Fibroblast of villous mesenchyme (primary cell): ENCODE measurements around the gene DENND6A. TPM values are rescaled to one million over a fixed set of nuclear protein-coding genes. Genes with fewer than 3 reads are reported as not detected.
"Not testable (repeated sequence)": the region's sequence is repeated elsewhere in the genome, so short reads cannot be mapped to it uniquely, and the experiment has no call there.

Experiments used
- DNase-seq: peaks from one replicate; pipeline ENCODE4 v3.0.0-alpha.2; 2010; ENCODE audit warnings: low read depth
- H3K4me3 ChIP-seq: 2 replicates; pipeline ENCODE4 v1.5.1; 2011; ENCODE audit warnings: low read depth, mild to moderate bottlenecking, low read length
- total RNA-seq: library from RNA; depleted of rRNA; stranded (reverse); fragments of >200 nt; gene quantifications from 2 replicates; pipeline ENCODE4 v1.2.3, GENCODE V29; 2012
- TF ChIP-seq, protein P1 (sequence below): IDR thresholded peaks from 2 replicates; pipeline ENCODE4 v1.5.1; 2012; ENCODE audit warnings: low read depth, mild to moderate bottlenecking, low read length; ENCODE audit not compliant: insufficient read depth

The DENND6A gene
- total RNA-seq, 1 donor: 33.2 TPM

DNA sequence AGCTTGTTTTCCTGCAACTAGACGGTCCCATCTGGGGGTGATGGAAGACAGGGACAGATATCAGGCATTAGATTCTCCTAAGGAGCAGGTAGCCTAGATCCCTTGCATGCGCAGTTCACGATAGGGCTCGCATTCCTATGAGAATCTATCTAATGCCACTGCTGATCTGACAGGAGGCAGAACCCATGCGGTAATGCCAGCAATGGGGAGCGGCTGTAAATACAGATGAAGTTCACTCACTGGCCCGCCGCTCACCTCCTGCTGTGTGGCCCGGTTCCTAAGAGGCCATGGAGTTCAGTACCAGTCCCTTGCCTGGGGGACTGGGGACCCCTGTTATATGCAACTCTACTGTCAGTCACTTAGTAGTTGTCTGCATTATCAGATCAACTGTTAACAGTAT lies 7.9 kb upstream of the DENND6A start:
- DNase-seq: no peak

DNA sequence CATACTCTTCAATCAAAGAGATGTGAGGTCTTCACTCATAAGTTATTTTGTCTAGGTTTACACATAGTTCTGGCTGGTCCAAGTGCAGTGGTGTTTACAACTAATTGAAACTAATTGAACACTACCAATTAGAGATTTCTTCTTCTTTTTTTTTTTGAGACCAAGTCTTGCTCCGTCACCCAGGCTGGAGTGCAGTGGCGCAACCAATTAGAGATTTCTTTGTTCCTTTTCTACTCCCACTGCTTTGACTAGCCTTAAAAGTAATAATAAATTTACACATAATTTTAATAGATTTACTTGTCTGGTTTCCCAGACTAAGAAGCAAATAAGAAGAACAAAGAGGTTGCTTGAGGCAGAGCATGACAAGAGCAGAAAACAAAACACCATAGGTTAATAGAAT lies 6.7 kb upstream of the DENND6A start:
- H3K4me3 ChIP-seq: no peak overlapping the region
- DNase-seq: no peak
- TF ChIP-seq, protein P1, sequence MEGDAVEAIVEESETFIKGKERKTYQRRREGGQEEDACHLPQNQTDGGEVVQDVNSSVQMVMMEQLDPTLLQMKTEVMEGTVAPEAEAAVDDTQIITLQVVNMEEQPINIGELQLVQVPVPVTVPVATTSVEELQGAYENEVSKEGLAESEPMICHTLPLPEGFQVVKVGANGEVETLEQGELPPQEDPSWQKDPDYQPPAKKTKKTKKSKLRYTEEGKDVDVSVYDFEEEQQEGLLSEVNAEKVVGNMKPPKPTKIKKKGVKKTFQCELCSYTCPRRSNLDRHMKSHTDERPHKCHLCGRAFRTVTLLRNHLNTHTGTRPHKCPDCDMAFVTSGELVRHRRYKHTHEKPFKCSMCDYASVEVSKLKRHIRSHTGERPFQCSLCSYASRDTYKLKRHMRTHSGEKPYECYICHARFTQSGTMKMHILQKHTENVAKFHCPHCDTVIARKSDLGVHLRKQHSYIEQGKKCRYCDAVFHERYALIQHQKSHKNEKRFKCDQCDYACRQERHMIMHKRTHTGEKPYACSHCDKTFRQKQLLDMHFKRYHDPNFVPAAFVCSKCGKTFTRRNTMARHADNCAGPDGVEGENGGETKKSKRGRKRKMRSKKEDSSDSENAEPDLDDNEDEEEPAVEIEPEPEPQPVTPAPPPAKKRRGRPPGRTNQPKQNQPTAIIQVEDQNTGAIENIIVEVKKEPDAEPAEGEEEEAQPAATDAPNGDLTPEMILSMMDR: no peak

More for the DNA sequence above, 7.9 kb upstream of the DENND6A start:
- TF ChIP-seq, protein P1: no peak
- no peak overlapping the region for H3K4me3 ChIP-seq

DNA sequence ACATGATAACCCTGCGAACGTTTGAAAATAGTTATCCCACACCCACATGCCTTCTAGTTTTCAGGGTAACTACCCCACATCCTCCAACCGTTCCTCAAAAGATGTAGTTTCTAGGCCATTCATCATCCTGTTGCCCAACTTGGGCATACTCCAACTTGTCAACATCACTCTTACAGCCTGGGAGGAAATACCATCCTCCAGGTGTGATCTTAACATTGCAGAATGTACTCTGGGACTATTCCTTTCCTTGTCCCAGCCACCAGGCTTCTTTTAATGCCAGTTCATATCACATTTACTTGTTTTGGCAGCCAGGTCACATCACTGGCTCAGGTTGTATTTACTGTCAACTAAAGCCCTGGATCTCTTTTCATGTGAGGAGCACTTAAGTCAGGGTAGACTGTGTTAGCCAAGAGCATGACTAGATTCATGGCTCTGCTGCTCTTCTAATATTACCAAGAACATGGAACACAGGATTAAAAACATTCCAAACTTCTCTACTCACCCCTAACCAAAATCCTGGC lies 4.0 kb upstream of the DENND6A start:
- TF ChIP-seq, protein P1: no peak
- no peak for DNase-seq
- no peak overlapping the region for H3K4me3 ChIP-seq

DNA sequence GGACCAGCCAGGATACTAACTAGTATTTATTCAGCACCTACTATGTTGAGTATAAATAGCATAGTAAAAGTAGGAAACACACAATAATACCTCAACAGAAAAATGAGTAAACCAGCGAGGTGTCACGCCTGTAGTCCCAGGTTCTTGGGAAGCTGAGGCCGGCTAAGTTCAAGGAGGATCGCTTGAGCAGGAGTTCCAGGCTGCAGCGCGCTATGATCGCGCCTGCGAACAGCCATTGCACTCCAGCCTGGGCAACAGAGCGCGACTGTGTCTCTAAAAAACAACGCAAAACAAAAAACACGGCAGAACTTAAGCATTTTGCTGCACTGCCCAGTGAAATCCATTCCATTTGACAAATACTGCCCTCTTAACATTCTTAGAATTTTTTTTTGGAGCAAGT lies 1.3 kb upstream of the DENND6A start:
- no peak for DNase-seq
- H3K4me3 ChIP-seq: no peak overlapping the region
- TF ChIP-seq, protein P1: no peak

DNA sequence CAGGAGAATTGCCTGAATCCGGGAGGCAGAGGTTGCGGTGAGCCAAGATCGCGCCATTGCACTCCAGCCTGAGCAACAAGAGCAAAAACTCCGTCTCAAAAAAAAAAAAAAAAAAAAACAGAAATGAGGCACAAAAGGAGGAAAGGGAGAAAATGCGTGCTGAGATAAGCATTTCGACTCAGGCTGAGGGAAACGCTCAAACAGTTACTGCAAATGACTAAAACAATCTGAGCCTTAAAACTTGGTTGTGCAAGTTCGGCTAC lies 813 bp downstream of the DENND6A start:
- H3K4me3 ChIP-seq: peak overlapping the region; percentile 77
- not testable (repeated sequence) for DNase-seq

DNA sequence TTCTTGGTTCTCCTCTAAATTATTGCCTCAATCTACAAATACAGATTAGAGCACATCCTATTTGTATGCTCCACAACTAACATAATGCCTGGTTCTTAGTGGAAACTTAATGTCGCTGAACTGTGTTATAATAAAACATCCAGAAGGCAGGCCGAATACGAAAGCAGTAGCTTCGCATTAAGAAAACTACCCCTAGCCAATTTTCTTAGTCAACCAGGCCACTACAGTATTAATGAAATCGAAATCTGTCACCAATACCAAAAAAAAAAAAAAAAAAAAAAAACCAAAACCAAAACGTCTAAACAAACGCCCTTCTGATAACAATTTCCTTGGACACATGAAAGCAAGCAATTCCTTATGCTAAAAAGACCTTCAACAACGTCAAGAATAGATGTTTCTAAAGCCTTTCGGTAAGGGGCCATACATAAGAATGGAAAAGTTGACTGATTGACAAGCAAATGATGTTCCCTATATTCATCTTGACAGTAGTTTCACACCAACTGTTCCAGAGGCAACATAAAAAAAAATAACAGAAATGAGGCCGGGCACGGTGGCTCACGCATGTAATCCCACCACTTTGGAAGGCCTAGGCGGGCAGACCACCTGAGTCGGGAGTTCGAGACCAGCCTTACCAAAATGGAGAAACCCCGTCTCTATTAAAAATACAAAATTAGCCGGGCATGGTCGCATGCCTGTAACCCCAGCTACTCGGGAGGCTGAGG lies 1.3 kb downstream of the DENND6A start:
- TF ChIP-seq, protein P1: no peak

DNA sequence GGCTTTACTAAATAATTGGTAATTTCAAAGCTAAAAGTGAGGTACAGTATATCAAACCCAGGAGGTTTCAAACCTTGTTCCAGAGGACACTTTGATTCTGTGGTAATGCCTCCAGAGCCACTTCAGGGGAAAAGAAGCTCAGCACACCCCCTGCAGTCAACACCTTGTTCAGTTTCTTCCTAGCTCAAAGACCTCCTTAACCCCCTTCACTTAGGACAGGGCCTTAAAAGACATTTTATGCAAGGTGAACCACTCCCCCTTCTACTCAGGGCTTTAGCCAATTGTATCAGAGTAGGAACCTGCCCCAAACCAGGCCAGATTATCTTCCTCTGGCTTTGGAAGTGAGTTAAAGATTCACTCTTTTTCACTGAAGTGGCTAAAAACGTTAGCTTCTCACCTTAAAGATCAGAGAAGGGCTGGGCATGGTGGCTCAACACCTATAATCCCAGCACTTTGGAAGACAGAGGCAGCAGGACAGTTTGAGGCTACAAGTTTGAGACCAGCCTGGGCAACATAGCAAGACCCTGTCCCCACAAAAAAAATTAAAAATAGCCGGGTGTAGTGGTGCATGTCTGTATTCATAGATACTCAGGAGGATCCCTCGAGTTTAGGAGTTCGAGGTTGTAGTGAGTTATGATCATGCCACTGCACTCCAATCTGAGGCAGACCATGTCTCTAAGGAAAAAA lies 3.4 kb downstream of the DENND6A start:
- TF ChIP-seq, protein P1: no peak
- DNase-seq: no peak
- no peak overlapping the region for H3K4me3 ChIP-seq

More for the DNA sequence above, 1.3 kb downstream of the DENND6A start:
- H3K4me3 ChIP-seq: peak overlapping the region; percentile 77
- peak; percentile 30 for DNase-seq
